GM12878 (cell line): ENCODE measurements around the gene NUCB1. TPM values are rescaled to one million over a fixed set of nuclear protein-coding genes. Genes with fewer than 3 reads are reported as not detected.

Experiments used
- ATAC-seq: fragments of 200-7000 bp; cut with Tn5 transposase; 3 replicates; pipeline ENCODE4 v1.9.1; 2020; ENCODE audit warnings: mild to moderate bottlenecking, moderate library complexity
- BruUV-seq: library from RNA; stranded (reverse); fragments of 400-500 nt; replicated peaks from 2 replicates; lab custom pipeline; 2021; lab: Mats Ljungman, UMichigan
- CTCF ChIA-PET: fragments of 300-600 bp; sonication (Branson Sonifier 250); formaldehyde crosslinking; extraction: SDS; loops from one replicate; lab custom pipeline; 2021; ENCODE audit warnings: inconsistent platforms; lab: Yijun Ruan, JAX
- POLR2A ChIA-PET: fragments of 350-600 bp; formaldehyde crosslinking; extraction: SDS; loops from one replicate; lab custom pipeline; 2021; ENCODE audit warnings: inconsistent platforms; lab: Charles Lee
- RAD21 ChIA-PET: fragments of 300-600 bp; sonication (Branson Sonifier 250); formaldehyde crosslinking; loops from one replicate; lab custom pipeline; 2023; ENCODE audit warnings: antibody characterized with exemption; ENCODE audit not compliant: unreplicated experiment; lab: Charles Lee
- SMC1A ChIA-PET: fragments of 300-600 bp; sonication (Branson Sonifier 250); formaldehyde crosslinking; loops from one replicate; lab custom pipeline; 2023; ENCODE audit not compliant: unreplicated experiment, uncharacterized antibody; lab: Charles Lee
- DNase-seq: peaks from one replicate; pipeline ENCODE4 v3.0.0-alpha.2; 2011; ENCODE audit warnings: low read depth, low spot score
- FAIRE-seq: peaks from 3 replicates; lab custom pipeline; 2011; peaks lifted over from hg19 to GRCh38; lab: Jason Lieb, UNC
- H2AFZ ChIP-seq: 2 replicates; pipeline ENCODE4 v1.6.0; 2011; ENCODE audit warnings: low read depth, low read length, control low read depth; ENCODE audit not compliant: control insufficient read depth
- H3K27ac ChIP-seq: 2 replicates; pipeline ENCODE4 v1.5.1; 2011; ENCODE audit warnings: control low read depth; ENCODE audit not compliant: control insufficient read depth, insufficient read depth
- H3K27me3 ChIP-seq, 2 experiments: replicated peaks in 1 of 2; 2 replicates each; pipeline versions ENCODE4 v1.6.0 to v1.6.1; 2011; ENCODE audit warnings: low read length in 1 of 2; ENCODE audit not compliant: control insufficient read depth in 2 of 2, insufficient read depth in 2 of 2
- H3K36me3 ChIP-seq, 2 experiments: 2 replicates each; pipeline ENCODE4 v1.5.1; 2011; ENCODE audit warnings: low read length in 1 of 2; ENCODE audit not compliant: control insufficient read depth in 2 of 2, insufficient read depth in 2 of 2
- H3K4me1 ChIP-seq: 2 replicates; pipeline ENCODE4 v1.6.1; 2011; ENCODE audit warnings: mild to moderate bottlenecking, low read length, moderate library complexity, mixed read lengths; ENCODE audit not compliant: control insufficient read depth, insufficient read depth
- H3K4me2 ChIP-seq: 2 replicates; pipeline ENCODE4 v1.6.0; 2011; ENCODE audit warnings: control low read depth; ENCODE audit not compliant: control insufficient read depth, insufficient read depth
- H3K4me3 ChIP-seq: fragments of 200-600 bp; sonication (generic); 2 replicates; pipeline ENCODE4 v1.5.1; 2016
- H3K79me2 ChIP-seq: 2 replicates; pipeline ENCODE4 v1.6.0; 2011; ENCODE audit warnings: low read length; ENCODE audit not compliant: control insufficient read depth, insufficient read depth
- H3K9ac ChIP-seq: 2 replicates; pipeline ENCODE4 v1.8.0; 2011; ENCODE audit warnings: low read length, control low read depth, mixed read lengths; ENCODE audit not compliant: control insufficient read depth, insufficient read depth
- H3K9me3 ChIP-seq: replicated peaks from 3 replicates; pipeline ENCODE4 v1.5.1; 2011; ENCODE audit warnings: mild to moderate bottlenecking, low read length; ENCODE audit not compliant: control insufficient read depth, insufficient read depth
- H4K20me1 ChIP-seq: 2 replicates; pipeline ENCODE4 v1.6.0; 2011; ENCODE audit not compliant: control insufficient read depth, insufficient read depth
- BACH1 ChIP-seq: fragments of 450-650 bp; IDR thresholded peaks from 2 replicates; pipeline ENCODE4 v1.6.1; 2017; ENCODE audit warnings: mild to moderate bottlenecking, borderline replicate concordance
- CBFB ChIP-seq: IDR thresholded peaks from 2 replicates; pipeline ENCODE4 v1.6.1; 2016; ENCODE audit warnings: antibody characterized with exemption, low read depth
- CREM ChIP-seq: IDR thresholded peaks from 2 replicates; pipeline ENCODE4 v1.6.1; 2014; ENCODE audit warnings: antibody characterized with exemption, low read depth
- DPF2 ChIP-seq: fragments of 450-650 bp; IDR thresholded peaks from 2 replicates; pipeline ENCODE4 v1.6.1; 2017; ENCODE audit warnings: mild to moderate bottlenecking
- EGR1 ChIP-seq, 2 experiments: IDR thresholded peaks; 1 replicate in 1 of 2; 2 replicates in 1 of 2; pipeline ENCODE4 v1.6.1; 2011 to 2012; ENCODE audit warnings: low read depth in 2 of 2, low read length in 2 of 2, borderline replicate concordance in 1 of 2, mild to moderate bottlenecking in 1 of 2, moderate library complexity in 1 of 2
- GABPA ChIP-seq: IDR thresholded peaks from 2 replicates; pipeline ENCODE4 v1.6.1; 2014; ENCODE audit warnings: antibody characterized with exemption, low read depth, mild to moderate bottlenecking, inconsistent platforms
- IRF4 ChIP-seq: IDR thresholded peaks from 2 replicates; pipeline ENCODE4 v1.6.1; 2011; ENCODE audit warnings: low read depth, low read length
- KDM1A ChIP-seq: fragments of 200-600 bp; sonication (generic); IDR thresholded peaks from 2 replicates; pipeline ENCODE4 v1.6.1; 2016; ENCODE audit warnings: borderline replicate concordance
- NBN ChIP-seq: fragments of 450-650 bp; IDR thresholded peaks from 2 replicates; pipeline ENCODE4 v1.6.1; 2016
- NFIC ChIP-seq: IDR thresholded peaks from 2 replicates; pipeline ENCODE4 v1.6.1; 2012; ENCODE audit warnings: low read depth, mild to moderate bottlenecking, inconsistent platforms, low read length, moderate library complexity
- NR2F1 ChIP-seq: fragments of 450-650 bp; conservative IDR thresholded peaks from 2 replicates; pipeline ENCODE4 v1.6.1; 2017; ENCODE audit warnings: mild to moderate bottlenecking
- RAD21 ChIP-seq: IDR thresholded peaks from 2 replicates; pipeline ENCODE4 v1.6.1; 2011; ENCODE audit warnings: mild to moderate bottlenecking, low read depth, low read length, moderate library complexity; ENCODE audit not compliant: insufficient read depth
- RCOR1 ChIP-seq: conservative IDR thresholded peaks from 2 replicates; pipeline ENCODE4 v1.6.1; 2012; ENCODE audit warnings: low read depth, low read length, improper control_type of control experiment
- SREBF1 ChIP-seq: IDR thresholded peaks from 2 replicates; pipeline ENCODE4 v1.6.1; 2012; ENCODE audit warnings: mild to moderate bottlenecking, low read length
- SRF ChIP-seq, 2 experiments: IDR thresholded peaks; 2 replicates each; pipeline ENCODE4 v1.6.1; 2011; ENCODE audit warnings: low read depth in 2 of 2, low read length in 2 of 2, mild to moderate bottlenecking in 1 of 2, moderate library complexity in 1 of 2
- YY1 ChIP-seq: IDR thresholded peaks from 2 replicates; pipeline ENCODE4 v1.6.1; 2011; ENCODE audit warnings: low read depth, mild to moderate bottlenecking, low read length
- ZNF384 ChIP-seq: IDR thresholded peaks from 2 replicates; pipeline ENCODE4 v1.6.1; 2012; ENCODE audit warnings: low read depth, mild to moderate bottlenecking, low read length, improper control_type of control experiment, borderline replicate concordance
- WGBS: methylation state at CpG from one replicate; pipeline ENCODE4 v1.1.6; 2016; ENCODE audit warnings: low lambda C conversion rate; ENCODE audit not compliant: insufficient replicate concordance, insufficient coverage; ENCODE audit errors: missing lambda C conversion rate; 5-methylcytosine and 5-hydroxymethylcytosine counted together
- in situ Hi-C: fragments of 300-500 bp; cut with MboI; formaldehyde crosslinking; loops from 9 replicates; pipeline ENCODE4 v1.14.3; 2018; ENCODE audit warnings: mixed read lengths
- intact Hi-C: fragments of 100-400 bp; cut with micrococcal nuclease; formaldehyde crosslinking; loops from one replicate; pipeline ENCODE4 v1.14.2; 2022; ENCODE audit not compliant: unreplicated experiment
- polyA plus RNA-seq, 11 experiments: library from polyadenylated mRNA; depleted of rRNA in 4 of 11; unstranded in 6 of 11; stranded (reverse) in 5 of 11; fragments of >200 nt; fragmentation: Nextera tagmentation in 4 of 11; fragmentation: Illumina TruSeq in 1 of 11; extraction: Ambion mirVana in 4 of 11; extraction: Trizol in 1 of 11; gene quantifications; 1 replicate in 1 of 11; 2 replicates in 10 of 11; pipeline versions ENCODE4 v1.2.1 to v1.2.3, GENCODE V29; 2011 to 2016; ENCODE audit warnings: inconsistent platforms in 2 of 11, missing spikeins in 2 of 11, low read depth in 1 of 11
- total RNA-seq, 4 experiments: library from RNA; depleted of rRNA in 3 of 4; stranded (reverse); fragments of >200 nt in 3 of 4; fragmentation: Illumina TruSeq in 1 of 4; extraction: Trizol in 1 of 4; gene quantifications; 2 replicates each; pipeline versions ENCODE4 v1.2.1 to v1.2.3, GENCODE V29; 2013 to 2021
- TF ChIP-seq, protein P1 (sequence below): fragments of 450-650 bp; IDR thresholded peaks from 2 replicates; pipeline ENCODE4 v1.6.1; 2017; ENCODE audit warnings: borderline replicate concordance
- TF ChIP-seq, protein P2 (sequence below): IDR thresholded peaks from 2 replicates; pipeline ENCODE4 v1.6.1; 2011; ENCODE audit warnings: borderline replicate concordance, low read depth, mild to moderate bottlenecking, moderate library complexity, low read length; ENCODE audit not compliant: insufficient read depth, poor library complexity, severe bottlenecking

NUCB1 gene
- total and polyA plus RNA-seq, 10 of the 15 experiments (the other 5 are each of a cell fraction or from before 2014, with no cell fraction given), result 1.8 to 112 (median 44.5) TPM

GRCh38 chr19:48872182-48872883 lies 27.8 kb upstream of the NUCB1 start, which contains the start of gene PPP1R15A:
TSS of gene PPP1R15A (plus strand) at chr19:48872421. CDS start at chr19:48873234, 813 bp downstream.
- 2% methylated on average over 49 of the region's 53 CpGs for WGBS
- peaks cover 46% of the 10 kb centered on the region for H3K79me2 ChIP-seq
- DNase-seq (peak; percentile 97), ATAC-seq (peak; percentile 39), FAIRE-seq (peak; percentile 97)
- H3K27ac ChIP-seq, result peak within 1 kb of the TSS; percentile 94
- H4K20me1 ChIP-seq, result no peaks in the 10 kb centered on the region
- H2AFZ ChIP-seq, result 0 out of 2 replicates have a peak within 1 kb of the TSS, but pooled peaks have one; percentile 4
- H3K9ac ChIP-seq, result peak within 1 kb of the TSS; percentile 99
- ChIA-PET RAD21 (interaction anchor here (0.6 to 5.0 kb wide), 10 partner anchors 28 to 121 kb away, joined by 3 to 26 read pairs (median 4); partner anchors contain the start of genes FTL, GYS1 and RUVBL2), POLR2A (interaction anchor here (0.5 to 6.7 kb wide), 20 partner anchors 9 to 331 kb away, joined by 3 to 64 read pairs (median 5); partner anchors contain the start of genes FTL, GYS1, HSD17B14 and RUVBL2), SMC1A (interaction anchor here (0.9 to 4.0 kb wide), 5 partner anchors 14 to 94 kb away, joined by 4 to 28 read pairs (median 16); partner anchors contain the start of genes FTL and NUCB1), CTCF (interaction anchor here (0.9 to 3.6 kb wide), 8 partner anchors 28 to 121 kb away, joined by 3 to 22 read pairs (median 4); partner anchors contain the start of genes GYS1, NUCB1 and RUVBL2)
- peaks cover 1 to 4% of the 10 kb centered on the region in 2 experiments; a peak in 2 of 4 replicates for H3K36me3 ChIP-seq
- in situ Hi-C loops, result no loop called here
- H3K4me2 ChIP-seq, result peak within 1 kb of the TSS; percentile 98
- H3K9me3 ChIP-seq, result no peaks in the 10 kb centered on the region
- no peaks in the 10 kb centered on the region for H3K27me3 ChIP-seq
- H3K4me1 ChIP-seq, result peaks cover 20% of the 10 kb centered on the region
- BruUV-seq, result TSS peak; percentile 71
- intact Hi-C loops, result no loop called here
- H3K4me3 ChIP-seq, result peak within 1 kb of the TSS; percentile 100
- TF ChIP-seq YY1, result peak; percentile 92
- peak; percentile 99 for TF ChIP-seq NBN
- peak; percentile 53; the same call in 1 of the 2 replicates for TF ChIP-seq IRF4
- no peak for TF ChIP-seq NFIC
- TF ChIP-seq BACH1, result peak; percentile 86; the same call in 1 of the 2 replicates
- TF ChIP-seq CREM, result peak; percentile 95
- TF ChIP-seq RCOR1, result 0 out of 2 replicates have a peak, but pooled peaks have one; percentile 67
- TF ChIP-seq GABPA, result no peak
- TF ChIP-seq EGR1 (IDR thresholded peaks at IDR 0.05; ENCODE audit: borderline replicate concordance in 1 of 2, low read depth in 2 of 2, low read length in 2 of 2), result peak in 1 of 2 experiments; percentile 54; a peak in 1 of 3 replicates
- TF ChIP-seq SREBF1, result 0 out of 2 replicates have a peak, but pooled peaks have one; percentile 23
- no peak for TF ChIP-seq NR2F1
- no peak for TF ChIP-seq KDM1A
- no peak for TF ChIP-seq RAD21
- peak; percentile 73 for TF ChIP-seq DPF2
- TF ChIP-seq CBFB, result peak; percentile 94
- TF ChIP-seq, protein P1, sequence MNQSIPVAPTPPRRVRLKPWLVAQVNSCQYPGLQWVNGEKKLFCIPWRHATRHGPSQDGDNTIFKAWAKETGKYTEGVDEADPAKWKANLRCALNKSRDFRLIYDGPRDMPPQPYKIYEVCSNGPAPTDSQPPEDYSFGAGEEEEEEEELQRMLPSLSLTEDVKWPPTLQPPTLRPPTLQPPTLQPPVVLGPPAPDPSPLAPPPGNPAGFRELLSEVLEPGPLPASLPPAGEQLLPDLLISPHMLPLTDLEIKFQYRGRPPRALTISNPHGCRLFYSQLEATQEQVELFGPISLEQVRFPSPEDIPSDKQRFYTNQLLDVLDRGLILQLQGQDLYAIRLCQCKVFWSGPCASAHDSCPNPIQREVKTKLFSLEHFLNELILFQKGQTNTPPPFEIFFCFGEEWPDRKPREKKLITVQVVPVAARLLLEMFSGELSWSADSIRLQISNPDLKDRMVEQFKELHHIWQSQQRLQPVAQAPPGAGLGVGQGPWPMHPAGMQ, result no peak
- TF ChIP-seq ZNF384, result no peak
- TF ChIP-seq, protein P2, sequence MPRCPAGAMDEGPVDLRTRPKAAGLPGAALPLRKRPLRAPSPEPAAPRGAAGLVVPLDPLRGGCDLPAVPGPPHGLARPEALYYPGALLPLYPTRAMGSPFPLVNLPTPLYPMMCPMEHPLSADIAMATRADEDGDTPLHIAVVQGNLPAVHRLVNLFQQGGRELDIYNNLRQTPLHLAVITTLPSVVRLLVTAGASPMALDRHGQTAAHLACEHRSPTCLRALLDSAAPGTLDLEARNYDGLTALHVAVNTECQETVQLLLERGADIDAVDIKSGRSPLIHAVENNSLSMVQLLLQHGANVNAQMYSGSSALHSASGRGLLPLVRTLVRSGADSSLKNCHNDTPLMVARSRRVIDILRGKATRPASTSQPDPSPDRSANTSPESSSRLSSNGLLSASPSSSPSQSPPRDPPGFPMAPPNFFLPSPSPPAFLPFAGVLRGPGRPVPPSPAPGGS, result no peak
- no peak for TF ChIP-seq SRF (IDR thresholded peaks at IDR 0.05; ENCODE audit: low read depth in 2 of 2, low read length in 2 of 2)
